OCI-LY3 (cell line): ENCODE data around the gene TMEM258.

ENCODE experiments used
- EZH2phosphoT487 ChIP-seq: fragments of 200-600 bp; shearing (Covaris generic); IDR thresholded peaks from 2 replicates; pipeline ENCODE4 v1.6.1; 2018; ENCODE audit warnings: antibody characterized with exemption, mixed run types, low read depth
- TF ChIP-seq, protein P1 (sequence below): fragments of 200-600, 300-600 bp; sonication (generic); IDR thresholded peaks from 2 replicates; pipeline ENCODE4 v1.5.1; 2014; ENCODE audit warnings: antibody characterized with exemption, low read length, low read depth

DNA sequence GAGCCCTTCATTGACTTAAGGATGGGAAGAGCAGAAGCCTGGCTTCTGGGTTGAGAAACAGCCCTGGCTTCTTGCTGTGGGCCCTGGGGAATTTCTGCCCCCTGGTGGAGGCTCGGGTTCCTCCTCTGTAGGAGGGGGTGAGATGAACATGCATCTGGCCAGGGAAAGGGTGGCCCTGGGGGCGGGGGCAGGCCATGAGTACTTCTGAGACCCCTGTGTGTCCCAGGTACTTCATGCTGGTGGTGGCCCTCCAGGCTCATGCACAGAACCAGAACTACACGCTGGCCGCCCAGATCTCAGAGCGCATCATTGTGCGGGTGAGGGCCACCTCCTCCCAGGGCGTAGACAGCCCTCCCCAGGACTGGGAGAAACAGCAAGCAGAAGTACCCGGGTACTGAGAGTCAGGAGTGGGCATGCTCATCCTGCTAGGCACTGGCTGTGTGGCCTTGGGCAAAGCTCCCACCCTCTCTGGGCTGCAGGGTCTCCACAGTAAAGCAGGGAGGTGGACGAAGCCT, 15.8 kb downstream of the TMEM258 start:
- TF ChIP-seq, protein P1, sequence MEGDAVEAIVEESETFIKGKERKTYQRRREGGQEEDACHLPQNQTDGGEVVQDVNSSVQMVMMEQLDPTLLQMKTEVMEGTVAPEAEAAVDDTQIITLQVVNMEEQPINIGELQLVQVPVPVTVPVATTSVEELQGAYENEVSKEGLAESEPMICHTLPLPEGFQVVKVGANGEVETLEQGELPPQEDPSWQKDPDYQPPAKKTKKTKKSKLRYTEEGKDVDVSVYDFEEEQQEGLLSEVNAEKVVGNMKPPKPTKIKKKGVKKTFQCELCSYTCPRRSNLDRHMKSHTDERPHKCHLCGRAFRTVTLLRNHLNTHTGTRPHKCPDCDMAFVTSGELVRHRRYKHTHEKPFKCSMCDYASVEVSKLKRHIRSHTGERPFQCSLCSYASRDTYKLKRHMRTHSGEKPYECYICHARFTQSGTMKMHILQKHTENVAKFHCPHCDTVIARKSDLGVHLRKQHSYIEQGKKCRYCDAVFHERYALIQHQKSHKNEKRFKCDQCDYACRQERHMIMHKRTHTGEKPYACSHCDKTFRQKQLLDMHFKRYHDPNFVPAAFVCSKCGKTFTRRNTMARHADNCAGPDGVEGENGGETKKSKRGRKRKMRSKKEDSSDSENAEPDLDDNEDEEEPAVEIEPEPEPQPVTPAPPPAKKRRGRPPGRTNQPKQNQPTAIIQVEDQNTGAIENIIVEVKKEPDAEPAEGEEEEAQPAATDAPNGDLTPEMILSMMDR, result peak; percentile 86
- no peak for TF ChIP-seq EZH2phosphoT487
